GM18526 (cell line): Measurements from ENCODE around the gene AQP5.

Experiments used
- POLR2A ChIP-seq: IDR thresholded peaks from 3 replicates; pipeline ENCODE4 v1.6.1; 2011; ENCODE audit not compliant: insufficient read length; ENCODE audit errors: extremely low read depth

AQP5 gene

DNA sequence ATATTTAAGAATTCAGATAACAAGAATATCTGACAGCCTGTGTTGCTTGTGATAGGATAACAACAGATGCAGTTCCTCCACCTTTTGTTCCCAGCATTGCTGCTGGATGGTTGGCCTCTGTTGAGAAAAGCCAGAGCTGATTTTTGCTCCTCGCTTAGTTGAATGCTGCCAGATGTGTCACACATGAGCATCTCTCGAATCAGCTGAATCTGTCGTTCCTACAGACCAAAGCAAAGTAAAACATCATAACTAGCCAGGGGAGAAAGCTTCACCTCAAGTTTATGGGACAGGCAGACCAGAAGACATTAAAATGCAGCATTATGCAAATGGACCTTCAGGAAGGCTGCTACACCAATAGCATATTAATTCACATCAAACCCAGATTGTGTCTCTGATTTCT is 43.5 kb downstream of the AQP5 start:
- no peak for TF ChIP-seq POLR2A

DNA sequence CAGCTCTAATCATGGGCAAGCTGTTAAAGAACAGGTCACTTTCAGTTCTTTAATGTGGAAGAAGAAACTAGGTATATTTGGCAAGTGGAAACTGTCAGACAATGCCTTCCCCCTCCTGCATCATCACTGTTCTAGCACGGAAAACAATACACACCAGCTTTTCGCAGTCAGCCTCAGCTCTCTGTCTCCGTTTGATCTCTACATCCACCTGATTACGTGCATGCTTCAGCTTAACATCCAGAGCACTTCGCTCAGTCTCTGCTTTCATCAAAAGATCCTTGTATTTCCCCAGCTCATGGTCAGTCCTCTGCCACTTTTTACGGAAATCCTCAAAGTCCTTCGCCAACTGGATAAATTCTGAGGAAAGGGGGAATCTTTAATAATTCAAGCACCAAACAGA is 44.6 kb downstream of the AQP5 start:
- TF ChIP-seq POLR2A, result no peak

DNA sequence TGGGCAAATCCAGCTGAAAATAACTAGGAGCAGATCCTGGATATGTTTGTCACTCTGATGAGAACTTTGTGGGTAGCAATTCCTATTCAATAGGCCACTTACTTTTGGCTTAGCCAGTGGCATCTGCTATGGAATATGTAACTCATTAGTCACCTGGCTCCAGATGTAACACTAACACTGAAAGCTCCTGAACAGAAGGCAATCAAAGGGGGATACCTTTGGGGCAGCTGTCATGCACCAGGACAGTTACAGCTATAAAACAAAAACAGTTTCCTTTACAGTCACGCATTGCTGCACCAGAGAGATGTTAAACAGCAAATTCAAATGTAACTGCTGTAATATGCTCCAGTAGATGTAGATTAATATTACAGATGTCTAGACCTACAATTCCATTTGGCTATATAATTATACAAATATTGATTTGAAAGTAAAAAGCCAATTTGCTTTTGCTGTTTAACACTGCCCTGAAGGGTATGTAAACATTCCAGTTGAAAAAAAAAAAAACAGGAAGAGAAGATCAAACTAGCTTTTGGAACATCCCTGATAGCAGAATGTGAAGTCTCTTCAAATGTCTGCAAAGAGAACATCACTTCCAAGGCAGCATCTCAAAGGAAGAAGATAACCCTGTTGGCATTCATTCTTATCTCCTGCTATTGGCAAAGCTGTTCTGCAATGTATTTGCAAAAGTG is 45.2 kb downstream of the AQP5 start:
- TF ChIP-seq POLR2A, result no peak

DNA sequence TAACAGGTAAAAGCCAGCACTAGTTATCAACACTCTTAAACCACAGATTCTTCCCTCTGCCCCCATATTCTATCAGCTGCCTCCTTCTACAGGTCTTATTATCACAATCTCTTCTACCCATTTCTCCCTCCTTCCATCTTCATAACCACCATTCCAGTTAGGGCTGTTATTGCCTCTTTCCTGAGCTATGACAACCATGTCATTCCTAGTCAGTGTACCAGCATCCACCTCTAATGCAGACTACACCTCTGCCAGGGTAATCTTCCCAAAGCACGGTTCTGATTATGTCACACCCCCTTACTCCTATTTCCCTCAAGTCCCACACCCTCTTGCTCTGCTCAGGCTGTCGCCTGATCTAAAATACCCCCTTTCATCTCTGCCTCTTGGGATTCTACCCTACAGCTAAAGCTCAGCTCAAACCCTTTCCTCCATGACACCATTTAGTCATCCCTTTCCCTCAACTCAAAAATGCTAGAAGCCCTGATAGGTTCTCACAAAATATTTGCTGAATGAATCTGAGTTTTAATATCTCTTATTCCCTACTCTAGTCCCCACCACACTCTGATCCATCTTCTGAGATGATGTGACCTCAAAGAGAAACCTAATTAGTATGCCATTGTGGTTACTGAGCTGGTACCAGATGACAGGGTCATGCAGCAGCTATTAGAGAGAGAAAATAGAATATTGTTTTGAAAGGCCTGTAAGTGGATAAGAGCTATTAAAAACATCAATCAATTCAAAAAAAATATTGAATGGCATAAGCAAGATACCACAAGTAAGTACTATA is 51.9 kb downstream of the AQP5 start:
- TF ChIP-seq POLR2A, result no peak

- TF ChIP-seq POLR2A, result no peak
Observed at GRCh38 chr12:50014342-50014741, 52.7 kb downstream of the AQP5 start.
